Activated CD4-positive, alpha-beta memory T cell treated with anti-CD3 and anti-CD28 coated beads for 36 hours (primary cell): ENCODE data around the gene FFAR1. TPM values are rescaled to one million over a fixed set of nuclear protein-coding genes. Genes with fewer than 3 reads are reported as not detected.

Source experiments
- CTCF ChIA-PET: fragments of 350-600 bp; sonication (Branson Sonifier 250); formaldehyde crosslinking; loops from one replicate; lab custom pipeline; 2021; ENCODE audit warnings: antibody characterized with exemption, inconsistent platforms; lab: Charles Lee
- POLR2A ChIA-PET: fragments of 350-600 bp; sonication (Branson Sonifier 250); formaldehyde crosslinking; loops from one replicate; lab custom pipeline; 2021; ENCODE audit warnings: antibody characterized with exemption; lab: Charles Lee
- DNase-seq: peaks from one replicate; pipeline ENCODE4 v3.0.0-alpha.2; 2020
- H3K27ac Mint-ChIP-seq: one replicate; pipeline ENCODE4 v1.8.0; 2021; ENCODE audit warnings: mixed read lengths
- H3K27me3 Mint-ChIP-seq: one replicate; pipeline ENCODE4 v1.8.0; 2021; ENCODE audit warnings: mixed read lengths
- H3K36me3 Mint-ChIP-seq: one replicate; pipeline ENCODE4 v1.8.0; 2021; ENCODE audit warnings: mixed read lengths
- H3K4me1 Mint-ChIP-seq: one replicate; pipeline ENCODE4 v1.8.0; 2021; ENCODE audit warnings: low read depth, mixed read lengths
- H3K4me3 Mint-ChIP-seq: one replicate; pipeline ENCODE4 v1.8.0; 2021; ENCODE audit warnings: mild to moderate bottlenecking, mixed read lengths
- H3K9me3 Mint-ChIP-seq: one replicate; pipeline ENCODE4 v1.8.0; 2021; ENCODE audit warnings: mixed read lengths
- intact Hi-C: fragments of 100-400 bp; cut with micrococcal nuclease; formaldehyde crosslinking; loops from one replicate; pipeline ENCODE4 v1.15.1; 2023
- total RNA-seq, 2 experiments: library from RNA; stranded (reverse); gene quantifications; one replicate each; pipeline ENCODE4 v1.2.3, GENCODE V29; 2021

The FFAR1 gene
- total RNA-seq, 2 experiments from 2014 or later = 0.12 TPM; not detected in 1

DNA sequence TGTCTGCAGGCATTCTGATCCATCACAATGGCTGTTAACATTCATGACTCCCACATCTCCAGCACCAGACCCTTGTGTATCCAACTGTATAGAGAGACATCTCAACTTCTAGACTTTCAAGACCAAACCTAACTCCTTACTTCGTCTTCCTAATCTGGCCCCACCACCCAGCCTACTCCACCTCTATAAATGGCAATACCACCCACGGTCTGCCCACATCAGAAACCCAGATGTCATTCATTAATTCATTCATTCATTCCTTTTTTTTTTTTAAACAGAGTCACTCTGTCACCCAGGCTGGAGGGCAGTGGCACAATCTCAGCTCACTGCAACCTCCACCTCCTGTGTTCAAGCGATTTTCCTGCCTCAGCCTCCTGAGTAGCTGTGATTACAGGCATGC, 33.6 kb downstream of the FFAR1 start:
- peaks cover 2% of the 10 kb centered on the region for H3K36me3 Mint-ChIP-seq
- ChIA-PET POLR2A (no interaction called here), CTCF (interaction anchor here (1.4 kb wide), 1 partner anchor 114 kb away, joined by 4 read pairs; no protein-coding TSS in a partner anchor)
- H3K27me3 Mint-ChIP-seq = peaks cover 18% of the 10 kb centered on the region
- H3K27ac Mint-ChIP-seq = no peak overlapping the region
- H3K9me3 Mint-ChIP-seq = peaks cover 9% of the 10 kb centered on the region
- H3K4me3 Mint-ChIP-seq = no peak overlapping the region
- H3K4me1 Mint-ChIP-seq = peaks cover 5% of the 10 kb centered on the region
- DNase-seq = no peak
- intact Hi-C loops = no loop called here

DNA sequence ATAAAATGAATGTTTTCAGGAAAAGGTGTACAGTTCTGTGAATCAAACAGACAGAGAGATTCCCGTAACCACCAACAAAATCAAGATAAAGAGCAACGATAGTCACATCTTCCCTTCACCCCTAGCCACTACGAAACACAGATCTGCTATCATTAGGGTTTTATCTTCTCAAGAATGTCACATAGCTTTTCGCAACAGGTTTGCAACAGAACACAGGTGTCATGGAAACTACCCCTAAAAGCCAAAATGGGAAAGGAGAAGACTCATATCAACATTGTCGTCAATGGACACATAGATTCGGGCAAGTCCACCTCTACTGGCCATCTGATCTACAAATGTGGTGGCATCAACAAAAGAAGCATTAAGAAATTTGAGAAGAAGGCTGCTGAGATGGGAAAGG, 34.2 kb downstream of the FFAR1 start:
- CTCF ChIA-PET = no interaction called here

DNA sequence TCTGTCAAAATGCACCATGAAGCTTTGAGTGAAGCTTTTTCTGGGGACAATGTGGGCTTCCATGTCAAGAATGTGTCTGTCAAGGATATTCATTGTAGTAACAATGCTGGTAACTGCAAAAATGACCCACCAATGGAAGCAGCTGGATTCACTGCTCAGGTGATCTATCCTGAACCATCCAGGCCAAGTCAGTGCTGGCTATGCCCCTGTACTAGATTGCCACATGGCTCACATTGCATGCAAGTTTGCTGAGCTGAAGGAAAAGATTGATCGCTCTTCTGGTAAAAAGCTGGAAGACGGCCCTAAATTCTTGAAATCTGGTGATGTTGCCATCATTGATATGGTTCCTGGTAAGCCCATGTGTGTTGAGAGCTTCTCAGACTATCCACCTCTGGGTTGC, 35.8 kb downstream of the FFAR1 start:
- intact Hi-C loops = no loop called here

More for the DNA sequence above, 34.2 kb downstream of the FFAR1 start:
- Mint-ChIP-seq H3K4me3 (no peak overlapping the region), H3K4me1 (peaks cover 3% of the 10 kb centered on the region), H3K36me3 (peaks cover 4% of the 10 kb centered on the region), H3K27ac (no peak overlapping the region), H3K9me3 (peaks cover 12% of the 10 kb centered on the region), H3K27me3 (peaks cover 17% of the 10 kb centered on the region)
- DNase-seq = no peak
- intact Hi-C loops = no loop called here
- POLR2A ChIA-PET = no interaction called here

DNA sequence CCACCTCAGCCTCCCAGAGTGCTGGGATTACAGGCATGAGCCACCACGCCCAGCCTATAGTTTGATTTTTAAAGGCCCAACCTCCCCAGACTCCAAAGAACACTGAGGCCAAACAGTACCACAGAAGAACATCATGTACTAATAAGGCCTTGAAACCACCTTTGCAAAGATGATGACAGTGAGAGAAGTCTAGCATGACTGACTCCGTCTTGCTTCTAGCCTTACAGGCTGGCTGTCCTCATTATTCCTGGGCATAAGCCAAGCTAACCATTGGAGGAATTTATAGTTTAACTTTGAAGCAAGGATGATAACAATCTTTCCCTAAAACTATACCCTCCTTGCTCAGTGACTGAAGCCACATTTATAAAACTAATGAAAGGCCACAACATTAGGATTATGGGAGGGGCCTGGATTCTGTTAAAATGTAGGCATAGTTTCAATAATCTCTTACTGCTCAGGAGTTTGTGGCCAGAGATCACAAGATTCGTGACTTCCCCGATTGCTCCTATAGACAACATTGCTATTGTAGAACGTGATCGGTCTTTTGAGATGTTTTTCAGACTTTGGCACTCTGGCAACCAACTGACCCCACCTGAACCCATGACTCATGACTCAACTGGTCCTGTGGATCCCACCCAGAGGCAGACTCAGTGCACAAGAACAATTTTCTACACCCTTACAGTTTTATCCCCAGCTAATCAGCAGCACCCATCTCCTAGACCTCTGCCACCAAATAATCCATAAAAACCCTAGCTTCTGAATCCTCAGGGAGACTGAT, 40.8 kb downstream of the FFAR1 start:
- intact Hi-C loops = no loop called here
- H3K27me3 Mint-ChIP-seq = peaks cover 2% of the 10 kb centered on the region
- ChIA-PET CTCF (no interaction called here), POLR2A (no interaction called here)
- no peaks in the 10 kb centered on the region for H3K4me1 Mint-ChIP-seq
- H3K4me3 Mint-ChIP-seq = no peak overlapping the region
- no peak for DNase-seq
- H3K9me3 Mint-ChIP-seq = peaks cover 8% of the 10 kb centered on the region
- peaks cover 4% of the 10 kb centered on the region for H3K36me3 Mint-ChIP-seq
- H3K27ac Mint-ChIP-seq = no peak overlapping the region

More for the DNA sequence above, 35.8 kb downstream of the FFAR1 start:
- no peak overlapping the region for H3K27ac Mint-ChIP-seq
- ChIA-PET POLR2A (no interaction called here), CTCF (interaction anchor here (1.0 kb wide), 1 partner anchor 31 kb away, joined by 3 read pairs; no protein-coding TSS in a partner anchor)
- peaks cover 8% of the 10 kb centered on the region for H3K9me3 Mint-ChIP-seq
- H3K36me3 Mint-ChIP-seq = peaks cover 4% of the 10 kb centered on the region
- H3K4me3 Mint-ChIP-seq = no peak overlapping the region
- H3K27me3 Mint-ChIP-seq = peaks cover 14% of the 10 kb centered on the region
- DNase-seq = no peak
- no peaks in the 10 kb centered on the region for H3K4me1 Mint-ChIP-seq

DNA sequence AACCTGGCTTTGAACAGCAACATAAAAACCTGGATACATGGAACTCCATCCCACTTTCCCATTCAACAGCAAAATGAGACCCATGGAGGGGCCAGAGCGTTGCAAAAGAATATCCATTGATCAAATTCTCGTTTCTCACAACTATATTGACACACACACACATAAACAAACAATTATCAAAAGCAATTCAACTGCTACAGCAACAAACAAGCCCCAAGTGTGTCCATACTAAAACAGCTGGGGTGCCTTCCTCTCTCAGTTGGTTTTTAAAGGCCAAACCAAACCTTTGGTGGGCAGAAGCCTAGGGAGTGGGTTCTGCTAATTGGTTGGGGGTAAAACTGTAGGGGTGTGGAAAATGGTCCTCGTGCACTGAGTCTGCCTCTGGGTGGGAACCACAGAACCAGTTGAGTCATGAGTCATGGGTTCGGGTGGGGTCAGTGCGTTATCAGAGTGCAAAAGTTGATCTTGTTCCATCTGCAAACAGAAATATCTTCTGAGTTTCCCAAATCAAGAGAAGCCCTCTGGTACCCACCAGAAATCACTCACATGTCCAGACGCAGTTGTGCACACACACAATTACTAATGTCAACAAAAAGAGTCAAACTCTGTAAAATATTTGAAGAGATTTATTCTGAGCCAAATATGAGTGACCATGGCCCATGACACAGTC, 41.6 kb downstream of the FFAR1 start:
- Mint-ChIP-seq H3K4me3 (no peak overlapping the region), H3K27ac (no peak overlapping the region), H3K36me3 (peaks cover 4% of the 10 kb centered on the region), H3K27me3 (peaks cover 2% of the 10 kb centered on the region), H3K4me1 (no peaks in the 10 kb centered on the region), H3K9me3 (peaks cover 8% of the 10 kb centered on the region)
- ChIA-PET POLR2A (no interaction called here), CTCF (no interaction called here)
- intact Hi-C loops = no loop called here
- DNase-seq = no peak

DNA sequence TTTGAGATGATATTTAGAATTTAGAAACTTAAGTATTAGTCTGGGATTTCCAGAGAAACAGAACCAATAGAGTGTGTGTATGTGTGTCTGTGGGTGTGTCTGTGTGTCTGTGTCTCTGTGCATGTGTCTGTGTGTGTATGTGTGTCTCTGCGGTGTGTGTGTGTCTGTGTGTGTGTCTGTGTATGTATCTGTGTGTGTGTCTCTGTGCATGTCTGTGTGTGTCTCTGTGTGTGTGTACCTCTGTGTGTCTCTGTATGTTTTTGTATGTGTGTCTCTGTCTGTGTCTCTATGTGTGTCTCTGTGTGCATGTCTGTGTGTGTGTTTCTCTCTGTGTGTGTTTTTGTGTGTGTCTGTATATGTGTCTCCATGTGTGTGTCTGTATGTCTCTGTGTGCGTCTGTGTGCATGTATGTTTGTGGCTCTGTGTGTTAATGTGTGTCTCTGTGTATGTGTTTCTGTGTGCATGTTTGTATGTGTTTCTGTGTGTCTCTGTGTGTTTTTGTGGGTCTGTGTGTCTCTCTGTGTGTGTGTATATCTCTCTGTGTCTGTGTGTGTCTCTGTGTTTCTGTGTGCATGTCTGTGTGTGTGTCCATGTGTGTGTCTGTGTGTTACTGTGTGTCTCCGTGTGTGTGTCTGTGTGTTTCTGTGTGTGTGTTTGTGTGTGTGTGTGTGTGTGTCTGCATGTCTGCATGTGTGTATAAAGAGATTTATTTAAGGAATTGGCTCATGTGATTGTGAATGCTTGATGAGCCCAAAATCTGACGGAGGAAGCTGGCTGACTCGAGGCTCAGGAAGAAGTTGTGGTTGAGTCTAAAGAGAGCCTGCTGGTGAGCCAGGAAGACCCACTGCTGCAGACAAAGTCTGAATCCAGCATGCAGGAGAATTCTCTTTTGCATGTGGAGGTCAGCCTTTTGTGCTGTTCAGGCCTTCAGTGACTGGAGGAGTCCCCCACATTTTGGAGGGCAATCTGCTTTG, 45.3 kb downstream of the FFAR1 start:
- ChIA-PET CTCF (no interaction called here), POLR2A (no interaction called here)
- H3K36me3 Mint-ChIP-seq = no peaks in the 10 kb centered on the region
- DNase-seq = no peak
- H3K4me1 Mint-ChIP-seq = no peaks in the 10 kb centered on the region
- H3K4me3 Mint-ChIP-seq = no peak overlapping the region
- H3K27me3 Mint-ChIP-seq = no peaks in the 10 kb centered on the region
- H3K9me3 Mint-ChIP-seq = no peaks in the 10 kb centered on the region
- intact Hi-C loops = no loop called here
- no peak overlapping the region for H3K27ac Mint-ChIP-seq

DNA sequence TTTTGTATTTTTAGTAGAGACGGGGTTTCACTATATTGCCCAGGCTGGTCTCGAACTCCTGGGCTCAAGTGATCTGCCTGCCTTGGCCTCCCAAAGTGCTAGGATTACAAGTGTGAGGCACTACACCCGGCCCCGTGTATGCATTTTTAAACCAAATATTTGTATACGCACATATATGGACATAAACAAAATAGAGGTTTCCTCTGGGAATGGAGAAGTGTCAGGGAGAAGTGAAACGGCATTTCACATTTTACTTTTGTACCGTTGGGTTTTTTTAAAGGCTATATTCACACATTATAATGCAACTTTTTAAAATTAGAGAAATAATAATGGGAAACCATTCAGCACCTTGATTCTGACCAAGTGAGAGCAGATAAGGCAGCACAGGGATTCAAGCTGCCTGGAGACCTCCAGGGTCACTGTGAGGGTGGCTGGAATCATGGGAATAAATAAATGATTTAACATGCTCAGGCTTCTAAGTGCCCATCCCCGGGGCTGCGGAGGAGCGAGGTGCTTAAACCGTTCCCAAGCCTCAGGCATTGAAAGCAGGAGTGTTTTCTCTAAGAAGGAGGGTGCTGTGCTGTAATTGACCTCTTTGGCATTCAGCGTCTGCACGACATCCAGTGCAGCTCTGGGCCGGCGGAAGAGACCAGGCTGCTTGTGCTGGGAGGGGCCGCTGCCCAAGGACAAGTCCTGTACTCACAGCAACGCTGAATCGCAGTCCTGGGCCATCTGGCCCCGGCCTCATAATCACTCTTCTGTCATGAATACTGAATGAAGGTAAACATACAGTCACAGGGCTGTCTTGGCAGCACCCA, 47.9 kb downstream of the FFAR1 start:
- POLR2A ChIA-PET = no interaction called here
- intact Hi-C loops = no loop called here
- H3K36me3 Mint-ChIP-seq = no peaks in the 10 kb centered on the region
- no peaks in the 10 kb centered on the region for H3K9me3 Mint-ChIP-seq
- H3K27ac Mint-ChIP-seq = no peak overlapping the region
- H3K4me3 Mint-ChIP-seq = no peak overlapping the region
- no peak for DNase-seq
- H3K27me3 Mint-ChIP-seq = no peaks in the 10 kb centered on the region
- no peaks in the 10 kb centered on the region for H3K4me1 Mint-ChIP-seq
- CTCF ChIA-PET = interaction anchor here (0.7 kb wide), 1 partner anchor 85 kb away, joined by 5 read pairs; no protein-coding TSS in a partner anchor

DNA sequence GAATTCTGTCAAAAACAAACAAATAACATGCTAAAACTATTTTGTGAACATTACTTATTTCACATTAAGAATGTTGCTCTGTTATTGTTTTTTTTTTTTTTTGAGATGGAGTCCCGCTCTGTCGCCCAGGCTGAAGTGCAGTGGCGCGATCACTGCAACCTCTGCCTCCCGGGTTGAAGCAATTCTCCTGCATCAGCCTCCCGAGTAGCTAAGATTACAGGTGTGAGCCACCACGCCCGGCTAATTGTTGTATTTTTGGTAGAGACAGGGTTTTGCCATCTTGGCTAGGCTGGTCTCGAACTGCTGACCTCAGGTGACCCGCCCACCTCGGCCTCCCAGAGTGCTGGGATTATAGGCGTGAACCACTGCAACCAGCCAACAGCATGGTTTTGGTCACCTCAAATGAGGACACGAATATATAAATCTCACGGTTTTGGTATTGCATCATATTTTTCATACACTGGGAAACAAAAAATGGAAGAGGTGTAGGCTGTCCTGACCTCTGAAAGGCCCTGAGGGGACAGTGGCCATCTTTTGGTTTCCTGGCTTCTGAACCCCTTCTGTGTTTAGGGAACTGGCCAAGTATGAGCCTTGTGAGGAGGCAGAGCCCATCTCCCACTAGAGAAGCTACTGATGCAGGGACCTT, 48.7 kb downstream of the FFAR1 start:
- intact Hi-C loops = no loop called here
- no peaks in the 10 kb centered on the region for H3K9me3 Mint-ChIP-seq
- no peaks in the 10 kb centered on the region for H3K36me3 Mint-ChIP-seq
- H3K4me3 Mint-ChIP-seq = no peak overlapping the region
- H3K27me3 Mint-ChIP-seq = no peaks in the 10 kb centered on the region
- CTCF ChIA-PET = interaction anchor here (0.7 kb wide), 1 partner anchor 84 kb away, joined by 5 read pairs; no protein-coding TSS in a partner anchor
- POLR2A ChIA-PET = interaction anchor here (0.7 kb wide), 1 partner anchor 723 kb away, joined by 4 read pairs; no protein-coding TSS in a partner anchor
- H3K4me1 Mint-ChIP-seq = no peaks in the 10 kb centered on the region
- DNase-seq = no peak
- H3K27ac Mint-ChIP-seq = no peak overlapping the region

DNA sequence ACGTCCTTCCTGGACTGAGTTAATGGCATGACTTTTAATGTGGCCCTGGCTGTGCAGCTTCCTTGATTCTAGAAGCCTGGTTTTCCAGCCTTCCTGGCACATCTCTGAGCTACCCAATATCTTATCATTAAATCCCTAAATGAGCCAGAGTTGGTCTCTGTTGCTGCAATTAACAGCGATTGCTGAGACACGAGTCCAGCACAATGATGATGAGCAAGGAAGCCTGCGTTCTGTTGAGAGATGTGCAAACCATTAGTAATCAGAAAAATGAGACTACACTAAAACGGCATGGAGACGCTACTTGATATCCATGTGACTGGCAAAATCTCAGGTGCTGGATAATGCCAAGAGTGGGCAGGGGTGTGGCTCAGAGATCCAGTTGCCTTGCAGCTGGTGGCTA, 49.4 kb downstream of the FFAR1 start:
- H3K9me3 Mint-ChIP-seq = no peaks in the 10 kb centered on the region
- CTCF ChIA-PET = no interaction called here
- intact Hi-C loops = no loop called here
- H3K36me3 Mint-ChIP-seq = no peaks in the 10 kb centered on the region
- H3K4me3 Mint-ChIP-seq = no peak overlapping the region
- no peak for DNase-seq
- H3K27ac Mint-ChIP-seq = no peak overlapping the region
- no peaks in the 10 kb centered on the region for H3K27me3 Mint-ChIP-seq
- POLR2A ChIA-PET = no interaction called here
- no peaks in the 10 kb centered on the region for H3K4me1 Mint-ChIP-seq
